ENCODE data around the gene CXCL5. TPM values are rescaled to one million over a fixed set of nuclear protein-coding genes. Genes with fewer than 3 reads are reported as not detected.
A peak's percentile ranks its signal among the peaks of the same experiment; 100 is the strongest.

CXCL5 gene
- total and polyA plus RNA-seq, 2 of the 13 experiments (the other 11 are each of a cell fraction or from before 2014, with no cell fraction given) = not detected

- POLR2A ChIA-PET = no interaction called here
- Histone ChIP-seq H3K79me2 (ENCODE audit: insufficient read depth, low read length) (no peaks in the 10 kb centered on the region), H3K4me2 (ENCODE audit: low read depth, low read length) (no peak overlapping the region), H3K27ac (ENCODE audit: extremely low read length, insufficient read depth, low read length) (no peak overlapping the region), H4K20me1 (ENCODE audit: insufficient read depth, low read length) (no peaks in the 10 kb centered on the region), H3K4me3 (replicated peaks in 1 of 3; ENCODE audit: insufficient read depth in 1 of 3, low read depth in 2 of 3, low read length in 3 of 3) (no peak overlapping the region), H3K36me3 (replicated peaks in 1 of 2; ENCODE audit: control insufficient read depth in 1 of 2, insufficient read depth in 2 of 2, low read length in 2 of 2) (no peaks in the 10 kb centered on the region), H2AFZ (ENCODE audit: low read length) (no peak overlapping the region), H3K27me3 (ENCODE audit: control insufficient read depth in 1 of 2, insufficient read depth in 2 of 2, low read length in 2 of 2) (peaks cover 4 to 26% of the 10 kb centered on the region in 2 experiments), H3K9ac (ENCODE audit: insufficient read depth, low read depth, low read length) (no peak overlapping the region), H3K4me1 (ENCODE audit: insufficient read depth, low read length) (peaks cover 15% of the 10 kb centered on the region), H3K9me3 (ENCODE audit: low read length) (no peaks in the 10 kb centered on the region)
- CTCF ChIA-PET (ENCODE audit: low intra/inter-chr PET ratio, low total read pairs) = no interaction called here
- intact Hi-C loops (cut with micrococcal nuclease; ENCODE audit: unreplicated experiment) = no loop called here
- 0% methylated on average over 1 of the region's 1 CpG for WGBS (ENCODE audit: low lambda C conversion rate)
- DNase-seq (ENCODE audit: low spot score) (no peak), ATAC-seq (no peak), FAIRE-seq (no peak)
- in situ Hi-C loops (cut with HindIII; ENCODE audit: extremely low pct_ligation_motif_present, low pct_unique_long_range_greater_than_20kb) = no loop called here
- no TSS peak for BruUV-seq (replicated peaks)
- no peak for TF ChIP-seq MAFK (conservative IDR thresholded peaks at IDR 0.05 in 1 of 2, IDR thresholded peaks at IDR 0.05 in 1 of 2; ENCODE audit: low read length in 2 of 2)
- TF ChIP-seq ZNF292 (CRISPR knock-in tag; IDR thresholded peaks at IDR 0.05; ENCODE audit: borderline replicate concordance, low read depth) = no peak
- TF ChIP-seq ATF7 (IDR thresholded peaks at IDR 0.05) = peak; percentile 64
- TF ChIP-seq ATF7 (CRISPR knock-in tag; IDR thresholded peaks at IDR 0.05) = no peak
- peak; percentile 69 for TF ChIP-seq CREB1 (IDR thresholded peaks at IDR 0.05)
- TF ChIP-seq CREB1 (CRISPR knock-in tag; IDR thresholded peaks at IDR 0.05) = no peak
These were observed 42.9 kb upstream of the CXCL5 start for GRCh38 chr4:74041418-74041817.

GRCh38 chr4:74039315-74039763 lies 40.9 kb upstream of the CXCL5 start:
- in situ Hi-C loops (cut with HindIII; ENCODE audit: extremely low pct_ligation_motif_present, low pct_unique_long_range_greater_than_20kb) = no loop called here
- FAIRE-seq = no peak
- TF ChIP-seq ARID5B (CRISPR knock-in tag; IDR thresholded peaks at IDR 0.05) (no peak), CREM (IDR thresholded peaks at IDR 0.05) (no peak), CREM (CRISPR knock-in tag; IDR thresholded peaks at IDR 0.05) (no peak), REST (IDR thresholded peaks at IDR 0.05; ENCODE audit: borderline replicate concordance in 1 of 2, low read depth in 1 of 2, low read length in 2 of 2) (no peak), RARG (CRISPR knock-in tag; IDR thresholded peaks at IDR 0.05; ENCODE audit: low read depth) (no peak)

More at GRCh38 chr4:74039315-74039763, 40.9 kb upstream of the CXCL5 start:
- H3K36me3 ChIP-seq (replicated peaks in 1 of 2; ENCODE audit: control insufficient read depth in 1 of 2, insufficient read depth in 2 of 2, low read length in 2 of 2) = no peaks in the 10 kb centered on the region
- ChIA-PET CTCF (ENCODE audit: low intra/inter-chr PET ratio, low total read pairs) (no interaction called here), POLR2A (no interaction called here)
- H3K9me3 ChIP-seq (ENCODE audit: low read length) = no peaks in the 10 kb centered on the region
- H4K20me1 ChIP-seq (ENCODE audit: insufficient read depth, low read length) = no peaks in the 10 kb centered on the region
- ATAC-seq (peak; percentile 22; the same call in 2 of the 3 replicates), DNase-seq (ENCODE audit: low spot score) (no peak)
- no peak overlapping the region for H2AFZ ChIP-seq (ENCODE audit: low read length)
- intact Hi-C loops (cut with micrococcal nuclease; ENCODE audit: unreplicated experiment) = loop anchor here (5.0 kb wide), 2 partner anchors 93 to 312 kb away; no protein-coding TSS in a partner anchor
- H3K27ac ChIP-seq (ENCODE audit: extremely low read length, insufficient read depth, low read length) = no peak overlapping the region
- no TSS peak for BruUV-seq (replicated peaks)
- H3K79me2 ChIP-seq (ENCODE audit: insufficient read depth, low read length) = no peaks in the 10 kb centered on the region
- WGBS (ENCODE audit: low lambda C conversion rate) = 1% methylated on average over 4 of the region's 4 CpGs
- peaks cover 15% of the 10 kb centered on the region for H3K4me1 ChIP-seq (ENCODE audit: insufficient read depth, low read length)
- H3K4me3 ChIP-seq (replicated peaks in 1 of 3; ENCODE audit: insufficient read depth in 1 of 3, low read depth in 2 of 3, low read length in 3 of 3) = 0 out of 6 replicates have a peak overlapping the region, but pooled peaks of 1 of the 3 experiments have one; percentile 62
- peak overlapping the region; percentile 67 for H3K4me2 ChIP-seq (ENCODE audit: low read depth, low read length)
- no peak overlapping the region for H3K9ac ChIP-seq (ENCODE audit: insufficient read depth, low read depth, low read length)
- peaks cover 4 to 26% of the 10 kb centered on the region in 2 experiments for H3K27me3 ChIP-seq (ENCODE audit: control insufficient read depth in 1 of 2, insufficient read depth in 2 of 2, low read length in 2 of 2)
